A673 (cell line): Measurements from ENCODE around the gene FSTL5. TPM values are rescaled to one million over a fixed set of nuclear protein-coding genes. Genes with fewer than 3 reads are reported as not detected.

Source experiments
- BruUV-seq: library from RNA; stranded (reverse); fragments of 400-500 nt; replicated peaks from 2 replicates; lab custom pipeline; 2021; lab: Mats Ljungman, UMichigan
- CTCF ChIA-PET: fragments of 300-600 bp; sonication (Branson Sonifier 250); formaldehyde crosslinking; loops from one replicate; lab custom pipeline; 2022; ENCODE audit warnings: antibody characterized with exemption; lab: Charles Lee
- POLR2A ChIA-PET: fragments of 300-600 bp; sonication (Branson Sonifier 250); formaldehyde crosslinking; loops from one replicate; lab custom pipeline; 2022; ENCODE audit warnings: antibody characterized with exemption; ENCODE audit not compliant: low non-redundant PET; lab: Charles Lee
- DNase-seq: peaks from one replicate; pipeline ENCODE4 v3.0.0-alpha.2; 2015; ENCODE audit warnings: low spot score
- H3K27ac ChIP-seq: fragments of 200-600 bp; sonication (generic); 2 replicates; pipeline ENCODE4 v1.5.1; 2016; ENCODE audit warnings: mixed run types, low read depth, mild to moderate bottlenecking, mixed read lengths, antibody characterized with exemption, low read length; ENCODE audit not compliant: poor library complexity, severe bottlenecking
- H3K27me3 ChIP-seq: fragments of 200-600 bp; sonication (generic); replicated peaks from 2 replicates; pipeline ENCODE4 v1.6.1; 2017; ENCODE audit warnings: mixed run types, low read depth, mild to moderate bottlenecking, mixed read lengths, antibody characterized with exemption, low read length; ENCODE audit not compliant: insufficient read depth, poor library complexity
- H3K36me3 ChIP-seq: fragments of 200-600 bp; sonication (generic); 2 replicates; pipeline ENCODE4 v1.6.1; 2016; ENCODE audit warnings: mixed run types, mild to moderate bottlenecking, mixed read lengths, antibody characterized with exemption, low read length; ENCODE audit not compliant: insufficient read depth, poor library complexity, severe bottlenecking
- H3K4me1 ChIP-seq: fragments of 200-600 bp; sonication (generic); 2 replicates; pipeline ENCODE4 v1.6.1; 2017; ENCODE audit warnings: mixed run types, mild to moderate bottlenecking, mixed read lengths, antibody characterized with exemption, low read length; ENCODE audit not compliant: insufficient read depth, poor library complexity, severe bottlenecking
- H3K4me3 ChIP-seq: fragments of 200-600 bp; sonication (generic); 2 replicates; pipeline ENCODE4 v1.5.1; 2016; ENCODE audit warnings: low read depth, mixed run types, mild to moderate bottlenecking, mixed read lengths, low read length; ENCODE audit not compliant: poor library complexity, severe bottlenecking
- H3K9me3 ChIP-seq: fragments of 200-600 bp; sonication (generic); 2 replicates; pipeline ENCODE4 v1.6.1; 2016; ENCODE audit warnings: mixed run types, low read depth, mild to moderate bottlenecking, mixed read lengths, antibody characterized with exemption, low read length; ENCODE audit not compliant: poor library complexity, severe bottlenecking
- CTCF ChIP-seq: fragments of 300-800, 200-600 bp; sonication (generic); conservative IDR thresholded peaks from 2 replicates; pipeline ENCODE4 v1.5.1; 2017; ENCODE audit warnings: low read depth, mild to moderate bottlenecking, antibody characterized with exemption, low read length, moderate library complexity, mixed read lengths
- EZH2 ChIP-seq: fragments of 200-600 bp; sonication (generic); IDR thresholded peaks from 2 replicates; pipeline ENCODE4 v1.6.1; 2017; ENCODE audit warnings: borderline replicate concordance, low read depth, mild to moderate bottlenecking, mixed read lengths, antibody characterized with exemption, low read length; ENCODE audit not compliant: poor library complexity, severe bottlenecking
- intact Hi-C: fragments of 100-400 bp; cut with micrococcal nuclease; formaldehyde crosslinking; loops from one replicate; pipeline ENCODE4 v1.10.0; 2022; ENCODE audit not compliant: unreplicated experiment
- total RNA-seq: library from RNA; stranded (reverse); gene quantifications from 2 replicates; pipeline ENCODE4 v1.2.3, GENCODE V29; 2021

FSTL5 gene
- total RNA-seq, 1 experiment from 2014 or later, result 0.15 TPM

GRCh38 chr4:161393602-161394001 lies 770.2 kb downstream of the FSTL5 start:
- Histone ChIP-seq H3K27ac (no peak overlapping the region), H3K27me3 (no peaks in the 10 kb centered on the region), H3K9me3 (no peaks in the 10 kb centered on the region), H3K4me3 (no peak overlapping the region), H3K36me3 (no peaks in the 10 kb centered on the region), H3K4me1 (no peaks in the 10 kb centered on the region)
- TF ChIP-seq EZH2 (no peak), CTCF (no peak)
- POLR2A ChIA-PET, result no interaction called here
- no TSS peak for BruUV-seq
- DNase-seq, result no peak
- CTCF ChIA-PET, result no interaction called here
- intact Hi-C loops, result no loop called here

- Histone ChIP-seq H3K27ac (no peak overlapping the region), H3K4me1 (no peaks in the 10 kb centered on the region), H3K27me3 (no peaks in the 10 kb centered on the region), H3K4me3 (no peak overlapping the region), H3K36me3 (no peaks in the 10 kb centered on the region), H3K9me3 (no peaks in the 10 kb centered on the region)
- intact Hi-C loops, result no loop called here
- no TSS peak for BruUV-seq
- no peak for DNase-seq
- no peak for TF ChIP-seq EZH2
- TF ChIP-seq CTCF, result no peak
- ChIA-PET CTCF (no interaction called here), POLR2A (no interaction called here)
Observed at GRCh38 chr4:161382655-161383054, 781.1 kb downstream of the FSTL5 start.

GRCh38 chr4:161376275-161376674 lies 787.5 kb downstream of the FSTL5 start:
- ChIA-PET CTCF (no interaction called here), POLR2A (no interaction called here)
- no peaks in the 10 kb centered on the region for H3K36me3 ChIP-seq
- no peak overlapping the region for H3K27ac ChIP-seq
- H3K4me3 ChIP-seq, result no peak overlapping the region
- TF ChIP-seq CTCF (no peak), EZH2 (no peak)
- no peak for DNase-seq
- no peaks in the 10 kb centered on the region for H3K27me3 ChIP-seq
- H3K9me3 ChIP-seq, result peaks cover 10% of the 10 kb centered on the region
- no TSS peak for BruUV-seq
- no peaks in the 10 kb centered on the region for H3K4me1 ChIP-seq
- intact Hi-C loops, result no loop called here
